T follicular helper cell (primary cell): ENCODE data around the gene C12orf42.
A peak's percentile ranks its signal among the peaks of the same experiment; 100 is the strongest.
"Not testable (repeated sequence)": the region's sequence is repeated elsewhere in the genome, so short reads cannot be mapped to it uniquely, and the experiment has no call there.

Source experiments
- DNase-seq: peaks from one replicate; pipeline ENCODE4 v3.0.0-alpha.2; 2020; ENCODE audit warnings: low read depth

C12orf42 gene

GRCh38 chr12:103494734-103495468 is 867 bp downstream of the C12orf42 start:
- DNase-seq: no peak

DNA sequence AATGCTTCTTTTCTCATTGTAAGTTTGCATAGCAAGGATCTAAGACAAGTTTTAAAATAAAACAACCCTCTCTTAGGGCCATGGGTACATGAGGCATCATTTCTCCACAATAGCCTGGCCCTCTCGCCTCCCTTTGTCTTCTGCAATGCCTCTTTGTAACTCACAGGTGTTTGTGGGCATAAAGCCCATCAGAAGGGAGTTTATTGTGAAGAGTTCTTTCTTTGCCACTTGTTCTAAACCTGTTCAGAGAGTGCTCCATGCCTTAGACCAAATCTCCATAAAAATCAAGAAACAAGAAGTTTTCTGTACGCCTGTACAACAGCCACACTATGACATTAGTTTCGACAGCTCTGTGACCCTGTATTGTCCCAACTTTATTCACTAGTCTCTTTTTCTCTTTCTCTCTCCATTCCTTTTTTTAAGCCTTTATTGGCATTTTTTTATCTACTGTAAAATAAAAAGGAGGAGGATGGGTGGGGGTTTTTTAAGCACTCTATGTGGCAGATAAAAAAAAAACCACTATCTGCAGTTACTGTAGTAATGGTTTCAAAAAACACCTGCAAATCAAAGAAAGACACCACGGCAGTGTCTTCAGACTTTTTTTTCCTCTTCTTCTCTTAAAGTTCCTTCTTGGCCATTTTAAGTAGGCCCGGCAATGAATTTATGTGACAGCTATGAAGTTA is 1.6 kb downstream of the C12orf42 start:
- DNase-seq: no peak

GRCh38 chr12:103493199-103493598 is 2.6 kb downstream of the C12orf42 start:
- DNase-seq: no peak

- no peak for DNase-seq
Measured at GRCh38 chr12:103482365-103482764, 13.4 kb downstream of the C12orf42 start.

GRCh38 chr12:103475073-103475472 is 20.7 kb downstream of the C12orf42 start:
- DNase-seq: no peak

DNA sequence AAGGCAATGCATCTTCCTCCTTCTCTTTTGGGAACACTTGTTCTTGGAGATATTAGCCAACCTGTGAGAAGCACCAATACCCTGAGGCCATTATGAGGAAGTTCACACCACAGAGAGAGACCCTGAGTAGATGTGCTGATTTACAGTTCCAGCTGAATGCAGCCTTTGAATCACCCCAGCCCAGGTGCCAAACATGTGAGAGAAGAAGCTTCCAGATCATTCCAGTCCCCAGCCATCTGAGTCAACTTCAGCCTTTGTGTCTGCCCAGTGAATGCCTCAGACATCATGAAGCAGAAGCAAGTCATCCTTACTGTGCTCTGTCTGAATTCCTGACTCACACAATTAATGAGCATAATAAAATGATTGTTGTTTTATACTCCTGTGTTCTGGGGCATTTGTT is 25.1 kb downstream of the C12orf42 start:
- no peak for DNase-seq

GRCh38 chr12:103469719-103470118 is 26.0 kb downstream of the C12orf42 start:
- no peak for DNase-seq

GRCh38 chr12:103468837-103469236 is 26.9 kb downstream of the C12orf42 start:
- no peak for DNase-seq

- DNase-seq: no peak
Measured at GRCh38 chr12:103462675-103463074, 33.1 kb downstream of the C12orf42 start.

GRCh38 chr12:103457471-103457870 is 38.3 kb downstream of the C12orf42 start:
- no peak for DNase-seq

DNA sequence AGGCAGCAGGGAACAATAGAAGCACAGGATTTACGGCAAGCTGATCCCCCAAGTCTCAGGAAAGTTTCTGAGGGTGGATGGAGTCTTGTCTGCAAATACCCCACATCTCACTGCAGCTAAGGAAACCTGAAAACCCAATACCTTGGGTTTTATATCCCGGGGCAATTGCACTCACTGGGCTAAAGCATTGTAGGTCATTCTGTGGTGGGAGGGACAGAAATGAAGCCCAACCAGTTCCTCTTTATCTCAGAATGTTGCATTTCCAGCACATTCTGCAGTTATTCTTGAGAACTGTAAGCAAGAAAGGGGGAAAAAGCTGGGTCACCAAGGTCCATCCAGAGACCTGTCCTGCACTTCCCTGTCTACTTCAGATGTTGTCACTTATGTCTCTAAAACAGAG is 39.8 kb downstream of the C12orf42 start:
- no peak for DNase-seq

- no peak for DNase-seq
Measured at GRCh38 chr12:103455020-103455763, 40.6 kb downstream of the C12orf42 start.

DNA sequence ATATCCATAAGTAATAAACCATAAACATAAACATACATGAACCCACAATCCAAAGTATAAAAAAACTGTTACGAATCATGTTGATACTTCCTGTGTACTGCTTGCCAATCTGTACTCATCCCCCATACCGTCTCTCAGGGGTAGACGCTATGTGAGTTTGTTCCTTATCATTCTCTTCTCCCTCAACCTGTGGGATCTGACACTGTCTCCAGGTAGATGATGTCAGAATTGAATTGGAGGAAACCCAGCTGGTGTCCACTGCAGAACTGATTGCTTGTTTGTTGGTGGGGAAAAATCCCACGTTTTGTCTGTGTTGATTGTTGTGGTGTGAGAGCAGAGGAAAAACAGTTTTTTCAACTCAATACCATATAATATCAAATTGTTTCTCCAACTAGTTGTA is 50.8 kb downstream of the C12orf42 start:
- no peak for DNase-seq

GRCh38 chr12:103442822-103443221 is 52.9 kb downstream of the C12orf42 start:
- no peak for DNase-seq

DNA sequence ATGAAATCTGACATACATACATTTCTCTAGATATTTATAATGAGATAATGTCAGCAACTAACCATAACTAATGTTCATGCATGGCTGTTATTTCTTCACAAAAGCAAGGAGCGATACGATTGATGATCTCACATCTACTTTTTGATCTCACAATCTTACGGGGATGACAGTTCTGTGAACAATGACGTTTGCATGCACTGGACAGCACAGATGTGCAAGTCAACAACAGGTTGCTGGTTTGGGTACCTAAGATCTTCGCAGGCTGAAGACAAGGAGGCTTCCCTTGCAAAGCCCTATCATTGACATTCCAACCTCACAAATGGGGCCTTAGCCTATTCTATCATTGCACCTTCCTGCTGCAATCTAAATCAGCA is 53.6 kb downstream of the C12orf42 start:
- no peak for DNase-seq

DNA sequence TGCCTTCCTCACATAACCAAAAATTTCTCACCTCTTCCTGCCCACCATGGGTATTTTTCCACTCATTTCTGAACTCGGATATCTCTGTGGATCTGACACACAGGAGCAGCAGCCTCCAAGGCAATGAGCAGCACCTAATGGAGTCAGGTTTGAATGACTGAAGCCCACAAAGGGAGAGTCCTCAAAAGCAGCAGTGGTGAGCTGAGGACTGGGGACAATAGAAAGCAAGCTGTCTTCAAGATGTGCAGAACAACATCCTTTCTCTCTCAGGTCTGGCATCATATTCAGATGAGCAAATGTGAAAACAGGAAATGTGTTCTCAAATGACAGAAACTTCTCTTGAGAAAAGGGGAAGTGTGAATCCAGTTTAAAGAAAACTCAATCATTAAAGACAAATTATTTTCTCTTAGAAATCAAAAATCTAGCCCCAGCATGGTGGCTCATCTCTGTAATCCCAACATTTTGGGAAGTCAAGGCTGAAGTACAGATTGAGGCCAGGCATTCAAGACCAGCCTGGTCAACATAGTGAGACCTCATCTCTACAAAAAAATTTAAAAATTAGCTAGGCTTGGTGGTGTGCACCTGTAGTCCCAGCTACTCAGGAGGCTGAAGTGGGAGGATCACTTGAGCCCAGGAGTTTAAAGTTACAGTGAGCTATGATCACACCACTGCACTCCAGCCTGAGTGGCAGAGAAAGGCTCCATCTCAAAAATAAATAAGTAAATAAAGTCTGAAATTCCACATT is 54.2 kb downstream of the C12orf42 start:
- no peak for DNase-seq

- DNase-seq: peak; percentile 15
Measured at GRCh38 chr12:103434165-103435105, 61.3 kb downstream of the C12orf42 start.

DNA sequence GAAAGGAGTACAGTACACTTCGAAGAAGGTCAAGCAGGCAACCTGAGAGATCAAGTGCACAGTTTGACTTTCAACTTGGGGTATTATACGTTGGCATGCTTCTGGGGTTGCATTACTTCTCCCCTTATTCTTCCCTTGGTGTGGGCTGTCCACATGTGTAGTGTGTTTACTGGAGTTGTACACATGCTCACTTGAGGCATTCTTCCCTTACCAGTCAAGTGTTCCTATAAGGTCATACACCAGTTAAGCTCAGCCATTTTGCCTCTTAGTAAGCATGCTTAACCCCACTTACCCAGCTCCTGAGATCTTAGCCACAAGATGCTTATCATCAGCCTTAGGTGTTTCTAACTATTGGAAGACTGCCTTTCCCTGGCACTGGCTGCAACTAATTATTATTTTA is 63.8 kb downstream of the C12orf42 start:
- DNase-seq: no peak

GRCh38 chr12:103431387-103431786 is 64.4 kb downstream of the C12orf42 start:
- DNase-seq: no peak

DNA sequence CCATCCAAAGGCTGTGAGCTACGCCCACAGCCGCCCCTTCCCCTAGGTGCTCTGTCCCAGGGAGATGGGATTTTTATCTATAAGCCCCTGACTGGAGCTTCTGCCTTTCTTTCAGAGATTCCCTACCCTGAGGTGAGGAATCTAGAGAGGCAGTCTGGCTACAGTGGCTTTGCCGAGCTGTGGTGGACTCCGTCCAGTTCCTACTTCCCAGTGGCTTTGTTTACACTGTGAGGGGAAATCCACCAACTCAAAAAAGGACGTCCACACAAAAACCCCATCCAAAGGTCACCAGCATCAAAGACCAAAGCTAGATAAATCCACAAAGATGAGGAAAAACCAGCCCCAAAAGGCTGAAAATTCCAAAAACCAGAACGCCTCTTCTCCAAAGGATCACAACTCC is 70.1 kb downstream of the C12orf42 start:
- not testable (repeated sequence) for DNase-seq
